Stimulated activated CD8-positive, alpha-beta memory T cell treated with anti-CD3 and anti-CD28 coated beads, Interleukin-4, amount 100 ng/mL, for 24 hours (primary cell): ENCODE results near the gene PIAS1.
"Not testable (repeated sequence)": the region's sequence is repeated elsewhere in the genome, so short reads cannot be mapped to it uniquely, and the experiment has no call there.

Source experiments
- DNase-seq: peaks from one replicate; pipeline ENCODE4 v3.0.0-alpha.2; 2020; ENCODE audit warnings: low read depth

The PIAS1 gene

GRCh38 chr15:68183616-68184315 lies 129.7 kb downstream of the PIAS1 start:
- no peak for DNase-seq

GRCh38 chr15:68184616-68185480 lies 130.7 kb downstream of the PIAS1 start:
- no peak for DNase-seq

- DNase-seq = no peak
Measured at GRCh38 chr15:68186671-68187397, 132.7 kb downstream of the PIAS1 start.

GRCh38 chr15:68187559-68187958 lies 133.4 kb downstream of the PIAS1 start:
- no peak for DNase-seq

- no peak for DNase-seq
Measured at GRCh38 chr15:68188647-68189046, 134.5 kb downstream of the PIAS1 start.

- DNase-seq = no peak
Measured at GRCh38 chr15:68190048-68190447, 135.9 kb downstream of the PIAS1 start.

GRCh38 chr15:68191555-68191954 lies 137.4 kb downstream of the PIAS1 start:
- no peak for DNase-seq

- DNase-seq = no peak
Measured at GRCh38 chr15:68192117-68192516, 138.0 kb downstream of the PIAS1 start.

GRCh38 chr15:68192804-68193486 lies 138.8 kb downstream of the PIAS1 start:
- no peak for DNase-seq

- DNase-seq = no peak
Measured at GRCh38 chr15:68195336-68196112, 141.4 kb downstream of the PIAS1 start.

GRCh38 chr15:68196445-68197169 lies 142.5 kb downstream of the PIAS1 start:
- no peak for DNase-seq

- DNase-seq = no peak
Measured at GRCh38 chr15:68197170-68197492, 143.0 kb downstream of the PIAS1 start.

GRCh38 chr15:68197661-68198437 lies 143.7 kb downstream of the PIAS1 start:
- no peak for DNase-seq

- no peak for DNase-seq
Measured at GRCh38 chr15:68199340-68199739, 145.2 kb downstream of the PIAS1 start.

GRCh38 chr15:68200016-68200861 lies 146.1 kb downstream of the PIAS1 start:
- DNase-seq = no peak

GRCh38 chr15:68201153-68201878 lies 147.2 kb downstream of the PIAS1 start:
- no peak for DNase-seq

GRCh38 chr15:68201879-68202261 lies 147.8 kb downstream of the PIAS1 start:
- no peak for DNase-seq

GRCh38 chr15:68202994-68203393 lies 148.9 kb downstream of the PIAS1 start:
- not testable (repeated sequence) for DNase-seq
